Left lung (tissue), 10 donors: ENCODE data around the gene ANKRD12. TPM values are rescaled to one million over a fixed set of nuclear protein-coding genes. Genes with fewer than 3 reads are reported as not detected.

Source experiments
- ATAC-seq: fragments of 200-7000 bp; cut with Tn5 transposase; one replicate; pipeline ENCODE4 v1.9.1; 2020; ENCODE audit warnings: moderate library complexity
- DNase-seq, 4 donors: peaks; one replicate each; pipeline ENCODE4 v3.0.0-alpha.2; 2013 to 2020
- H3K27ac ChIP-seq, 2 donors: fragments of 200-600 bp; sonication (generic) in 1 of 2; one replicate each; pipeline versions ENCODE4 v1.5.0 to v1.8.0; 2020 to 2021
- H3K27me3 ChIP-seq, 2 donors: fragments of 200-600 bp; sonication (generic) in 1 of 2; one replicate each; pipeline versions ENCODE4 v1.5.0 to v1.8.0; 2020 to 2021
- H3K36me3 ChIP-seq, 2 donors: fragments of 200-600 bp; sonication (generic) in 1 of 2; one replicate each; pipeline versions ENCODE4 v1.5.0 to v1.8.0; 2020 to 2021
- H3K4me1 ChIP-seq, 2 donors: fragments of 200-600 bp; one replicate each; pipeline ENCODE4 v1.8.0; 2021
- H3K4me3 ChIP-seq, 2 donors: fragments of 200-600 bp; sonication (generic) in 1 of 2; one replicate each; pipeline versions ENCODE4 v1.5.0 to v1.8.0; 2020 to 2021; ENCODE audit warnings: mild to moderate bottlenecking in 1 of 2
- H3K9me3 ChIP-seq, 2 donors: fragments of 200-600 bp; sonication (generic) in 1 of 2; one replicate each; pipeline versions ENCODE4 v1.5.0 to v1.8.0; 2020 to 2021
- intact Hi-C, 2 donors: fragments of 100-400 bp; cut with DNase I; formaldehyde crosslinking; loops; one replicate each; pipeline versions ENCODE4 v1.11.2 to v1.14.2; 2022
- polyA plus RNA-seq, 6 donors: library from polyadenylated mRNA; unstranded; fragments of 120-200 nt; gene quantifications; one replicate each; pipeline ENCODE4 v1.2.1, GENCODE V29; 2013; ENCODE audit not compliant: insufficient read length in 6 of 6
- total RNA-seq, 2 donors: library from RNA; stranded (reverse); fragmentation: NEBNext Ultra II Directional; extraction: Animal tissue kit (Norgen Biotek cat#: 25700); gene quantifications; one replicate each; pipeline ENCODE4 v1.2.1, GENCODE V29; 2021
- TF ChIP-seq, protein P1 (sequence below), 2 donors: fragments of 200-600 bp; sonication (generic) in 1 of 2; IDR thresholded peaks; one replicate each; pipeline versions ENCODE4 v1.5.0 to v1.8.0; 2021; ENCODE audit warnings: antibody characterized with exemption in 2 of 2
- donor health status: DM: no; HTN: yes; CAD: no.
- donor health status: DM: no; HTN: no; CAD: no.

Gene ANKRD12
- total and polyA plus RNA-seq, 8 donors: 20.0 to 64.3 (median 31.4) TPM

DNA sequence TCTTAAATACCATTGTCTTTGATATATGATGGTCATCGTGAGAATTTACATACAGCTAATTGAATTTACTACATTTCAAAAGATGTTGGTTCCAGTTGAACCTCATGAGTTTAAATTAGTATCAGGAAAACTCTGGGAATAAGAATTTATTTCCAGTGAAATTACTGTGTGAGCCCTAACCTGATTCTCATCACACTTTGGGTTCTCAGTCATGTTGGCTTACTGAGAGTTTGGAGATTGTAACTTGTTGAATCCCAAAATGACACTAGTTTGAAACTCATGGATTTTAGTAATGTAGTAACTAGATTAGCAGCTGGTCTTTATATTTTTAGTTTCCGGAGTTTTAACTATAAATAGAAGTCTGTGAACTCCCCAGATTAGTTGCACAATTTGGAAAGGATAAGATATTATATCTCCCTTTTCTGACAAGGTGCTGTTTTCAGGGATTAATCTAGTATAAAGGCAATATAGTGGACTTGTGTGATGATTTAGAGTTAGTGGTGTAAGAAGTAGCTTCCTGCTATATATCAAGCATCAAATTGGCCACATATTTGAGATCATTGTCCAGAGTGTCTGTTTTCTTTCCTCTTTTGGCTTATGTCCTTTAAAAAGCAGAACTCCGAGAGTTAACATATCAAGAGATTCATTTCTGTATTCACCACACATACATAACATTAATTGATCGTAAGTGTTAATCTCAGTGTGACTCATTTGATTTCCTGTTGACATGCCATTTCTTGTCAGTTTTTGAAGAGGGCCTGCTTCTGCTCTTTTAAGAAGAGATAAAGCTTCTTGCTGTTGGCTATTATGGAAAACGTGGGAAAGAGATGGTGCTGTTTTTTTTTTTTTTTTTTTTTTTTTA lies 18.4 kb upstream of the ANKRD12 start:
- Histone ChIP-seq H3K27ac (peak overlapping the region; percentile 80 to 83), H3K9me3 (no peaks in the 10 kb centered on the region), H3K36me3 (peaks cover 0 to 33% of the 10 kb centered on the region in 2 donors), H3K4me1 (peaks cover 28 to 94% of the 10 kb centered on the region in 2 donors), H3K4me3 (no peak overlapping the region), H3K27me3 (no peaks in the 10 kb centered on the region)
- intact Hi-C loops: no loop called here
- ATAC-seq: peak; percentile 7
- TF ChIP-seq, protein P1, sequence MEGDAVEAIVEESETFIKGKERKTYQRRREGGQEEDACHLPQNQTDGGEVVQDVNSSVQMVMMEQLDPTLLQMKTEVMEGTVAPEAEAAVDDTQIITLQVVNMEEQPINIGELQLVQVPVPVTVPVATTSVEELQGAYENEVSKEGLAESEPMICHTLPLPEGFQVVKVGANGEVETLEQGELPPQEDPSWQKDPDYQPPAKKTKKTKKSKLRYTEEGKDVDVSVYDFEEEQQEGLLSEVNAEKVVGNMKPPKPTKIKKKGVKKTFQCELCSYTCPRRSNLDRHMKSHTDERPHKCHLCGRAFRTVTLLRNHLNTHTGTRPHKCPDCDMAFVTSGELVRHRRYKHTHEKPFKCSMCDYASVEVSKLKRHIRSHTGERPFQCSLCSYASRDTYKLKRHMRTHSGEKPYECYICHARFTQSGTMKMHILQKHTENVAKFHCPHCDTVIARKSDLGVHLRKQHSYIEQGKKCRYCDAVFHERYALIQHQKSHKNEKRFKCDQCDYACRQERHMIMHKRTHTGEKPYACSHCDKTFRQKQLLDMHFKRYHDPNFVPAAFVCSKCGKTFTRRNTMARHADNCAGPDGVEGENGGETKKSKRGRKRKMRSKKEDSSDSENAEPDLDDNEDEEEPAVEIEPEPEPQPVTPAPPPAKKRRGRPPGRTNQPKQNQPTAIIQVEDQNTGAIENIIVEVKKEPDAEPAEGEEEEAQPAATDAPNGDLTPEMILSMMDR (IDR thresholded peaks at IDR 0.05): no peak
- DNase-seq: peak in 1 of 4 donors; percentile 22

DNA sequence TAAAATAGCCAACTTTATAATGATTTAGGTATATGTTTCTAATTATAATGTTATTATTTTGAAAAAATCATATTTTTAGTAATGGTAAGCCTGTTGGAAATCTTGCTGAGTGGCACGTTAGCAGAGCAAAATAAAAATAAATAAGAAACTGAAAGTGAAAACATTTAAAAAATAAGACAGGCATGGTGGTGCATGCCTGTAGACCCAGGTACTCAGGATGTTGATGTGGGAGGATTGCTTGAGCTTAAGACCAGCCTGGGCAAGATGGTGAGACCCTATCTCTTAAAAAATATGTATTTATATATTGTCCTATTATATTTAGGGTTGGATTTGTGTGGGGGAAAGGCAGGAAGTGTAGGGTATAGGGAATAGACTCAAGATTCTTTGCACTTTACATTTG lies 15.8 kb upstream of the ANKRD12 start:
- DNase-seq (no peak), ATAC-seq (no peak)
- Histone ChIP-seq H3K27ac (peak overlapping the region in 1 of 2 donors; percentile 7), H3K4me3 (no peak overlapping the region), H3K27me3 (no peaks in the 10 kb centered on the region), H3K9me3 (no peaks in the 10 kb centered on the region), H3K4me1 (peaks cover 25 to 68% of the 10 kb centered on the region in 2 donors), H3K36me3 (peaks cover 0 to 45% of the 10 kb centered on the region in 2 donors)
- TF ChIP-seq, protein P1 (IDR thresholded peaks at IDR 0.05): no peak
- intact Hi-C loops: no loop called here

DNA sequence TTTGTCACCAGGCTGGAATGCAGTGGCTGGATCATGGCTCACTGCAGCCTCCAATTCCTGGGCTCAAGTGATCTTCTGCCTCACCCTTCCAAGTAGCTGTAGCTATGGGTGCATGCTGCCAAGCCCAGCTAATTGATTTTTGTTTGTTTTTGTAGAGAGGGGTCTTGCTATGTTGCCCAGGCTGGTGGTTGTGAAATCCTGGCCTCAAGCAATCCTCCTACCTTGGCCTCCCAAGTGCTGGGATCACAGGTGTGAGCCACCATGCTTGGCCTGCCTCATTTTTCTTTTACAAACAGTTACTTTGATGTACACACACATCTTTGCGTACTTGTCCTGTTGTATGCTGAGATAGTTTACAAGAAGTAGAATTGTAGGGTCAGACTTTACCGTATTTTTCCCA lies 13.1 kb upstream of the ANKRD12 start:
- peaks cover 0 to 73% of the 10 kb centered on the region in 2 donors for H3K36me3 ChIP-seq

DNA sequence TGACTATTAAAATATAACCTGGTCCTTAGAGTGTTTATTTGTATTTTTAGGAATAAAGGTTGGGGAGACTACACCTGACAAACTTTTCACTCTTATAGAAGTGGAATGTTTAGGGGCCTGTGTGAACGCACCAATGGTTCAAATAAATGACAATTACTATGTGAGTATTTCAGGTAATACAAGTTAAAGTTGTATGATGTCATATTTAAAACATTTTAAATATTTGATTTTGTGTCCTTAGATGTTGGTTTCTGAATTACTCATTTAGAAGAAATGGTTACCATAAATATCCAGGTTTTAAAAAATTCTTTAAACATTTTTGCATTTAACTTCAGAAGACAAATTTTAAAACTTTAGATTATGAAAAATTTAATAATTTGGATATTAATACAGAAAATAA lies 11.8 kb upstream of the ANKRD12 start:
- ATAC-seq (no peak), DNase-seq (no peak)
- TF ChIP-seq, protein P1 (IDR thresholded peaks at IDR 0.05): no peak
- Histone ChIP-seq H3K4me1 (peaks cover 0 to 36% of the 10 kb centered on the region in 2 donors), H3K9me3 (no peaks in the 10 kb centered on the region), H3K27ac (no peak overlapping the region), H3K36me3 (peaks cover 0 to 78% of the 10 kb centered on the region in 2 donors), H3K27me3 (no peaks in the 10 kb centered on the region), H3K4me3 (no peak overlapping the region)
- intact Hi-C loops: no loop called here

More for the DNA sequence above, 13.1 kb upstream of the ANKRD12 start:
- no peak for DNase-seq
- no peaks in the 10 kb centered on the region for H3K27me3 ChIP-seq
- ATAC-seq: no peak
- H3K4me3 ChIP-seq: no peak overlapping the region
- H3K9me3 ChIP-seq: no peaks in the 10 kb centered on the region
- TF ChIP-seq, protein P1 (IDR thresholded peaks at IDR 0.05): no peak
- H3K4me1 ChIP-seq: peaks cover under 1 to 49% of the 10 kb centered on the region in 2 donors
- H3K27ac ChIP-seq: no peak overlapping the region
- intact Hi-C loops: no loop called here

DNA sequence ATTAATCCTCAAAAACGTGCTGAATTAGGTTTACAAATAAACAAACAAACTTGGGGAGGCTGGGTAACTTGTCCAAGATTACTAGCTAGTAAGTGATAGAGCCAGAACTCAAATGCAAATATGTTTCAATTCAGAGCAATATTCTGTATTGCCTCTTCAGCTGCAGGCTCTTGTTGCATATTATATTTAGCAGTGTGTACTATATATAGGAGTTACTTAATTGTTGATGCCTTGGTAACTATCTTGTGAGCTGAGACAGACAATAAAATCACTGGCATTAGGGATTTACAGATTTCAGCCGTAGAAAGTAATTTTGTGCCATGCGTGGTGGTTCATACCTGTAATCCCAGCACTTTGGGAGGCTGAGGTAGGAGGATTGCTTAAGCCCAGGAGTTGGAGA lies 10.2 kb upstream of the ANKRD12 start:
- no peaks in the 10 kb centered on the region for H3K9me3 ChIP-seq
- ATAC-seq: no peak
- no peak for DNase-seq
- peaks cover 0 to 21% of the 10 kb centered on the region in 2 donors for H3K4me1 ChIP-seq
- no peak overlapping the region for H3K27ac ChIP-seq
- no peaks in the 10 kb centered on the region for H3K27me3 ChIP-seq
- peaks cover 0 to 67% of the 10 kb centered on the region in 2 donors for H3K36me3 ChIP-seq
- no peak overlapping the region for H3K4me3 ChIP-seq
- TF ChIP-seq, protein P1 (IDR thresholded peaks at IDR 0.05): no peak
- intact Hi-C loops: no loop called here
